Measurements from ENCODE around the gene DIS3L.
A peak's percentile ranks its signal among the peaks of the same experiment; 100 is the strongest.

The DIS3L gene

DNA sequence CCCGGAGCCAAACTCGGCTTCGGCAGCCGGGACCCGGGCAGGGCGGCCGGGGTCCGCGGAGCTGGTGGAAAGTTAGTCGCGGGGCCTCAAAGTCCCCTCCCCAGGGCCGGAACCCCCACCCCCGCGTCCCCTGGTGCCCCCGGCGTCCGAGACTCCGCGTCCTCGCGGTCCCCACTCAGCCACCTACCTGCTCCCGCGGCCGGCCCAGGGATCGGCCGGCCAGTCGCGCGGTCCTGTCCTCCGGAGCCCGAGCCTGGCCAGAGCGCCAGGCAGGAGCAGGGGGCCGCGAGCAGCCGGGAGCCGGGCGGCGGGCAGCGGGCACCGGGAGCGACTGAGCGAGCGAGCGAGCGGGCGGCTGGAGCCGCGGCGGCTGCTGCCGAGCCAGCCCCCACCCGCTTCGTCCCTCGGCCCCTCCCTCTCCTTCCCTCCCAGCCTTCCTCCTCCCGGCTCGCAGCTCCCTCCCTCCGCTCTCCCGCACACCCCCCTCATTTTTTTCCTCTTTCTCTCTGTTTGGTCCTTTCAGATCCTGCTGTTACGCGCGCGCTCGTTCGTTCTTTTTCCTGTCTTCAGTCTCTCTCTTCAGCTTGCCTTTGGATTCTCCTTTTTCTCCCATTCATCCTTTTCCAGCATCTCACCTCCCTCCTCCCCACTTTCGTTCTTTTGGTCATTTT lies 39.8 kb upstream of the DIS3L start, which contains the start of gene MEGF11:
MEGF11 (minus strand) TSS at position 333 of the 671 bp plus-strand sequence. CDS start 125,347 bp downstream, outside the sequence.
- Histone ChIP-seq H2BK12ac (ENCODE audit: low read length in 2 of 2) (no peak within 1 kb of the TSS), H3K9me3 (ENCODE audit: control insufficient read depth, low read length) (no peaks in the 10 kb centered on the region), H3K18ac (ENCODE audit: low read depth in 1 of 2, low read length in 2 of 2) (no peak within 1 kb of the TSS), H3K14ac (ENCODE audit: low read length in 2 of 2) (peak within 1 kb of the TSS in 1 of 2 experiments; percentile 44), H2AFZ (ENCODE audit: low read depth, low read length) (no peak within 1 kb of the TSS), H4K8ac (ENCODE audit: low read length) (no peak within 1 kb of the TSS), H2AK5ac (ENCODE audit: low read length, severe bottlenecking) (no peak within 1 kb of the TSS), H2BK5ac (ENCODE audit: low read depth, low read length, poor library complexity, severe bottlenecking) (no peak within 1 kb of the TSS), H3K4me1 (ENCODE audit: control insufficient read depth, insufficient read depth, low read depth, low read length) (peaks cover 24% of the 10 kb centered on the region), H2BK15ac (ENCODE audit: low read depth, poor library complexity, severe bottlenecking) (no peak within 1 kb of the TSS), H3K27ac (ENCODE audit: low read length, poor library complexity, severe bottlenecking) (no peak within 1 kb of the TSS), H3K23ac (ENCODE audit: low read length in 2 of 2) (peak within 1 kb of the TSS in 1 of 2 experiments; percentile 81), H2BK120ac (ENCODE audit: low read depth, low read length) (no peak within 1 kb of the TSS), H3K9ac (ENCODE audit: low read length) (peak within 1 kb of the TSS; percentile 17), H3K79me1 (replicated peaks; ENCODE audit: low read length, poor library complexity, severe bottlenecking) (no peaks in the 10 kb centered on the region), H3K4me3 (ENCODE audit: insufficient read depth in 1 of 2, low read depth in 1 of 2, low read length in 2 of 2) (peak within 1 kb of the TSS; percentile 46 to 79), H4K91ac (ENCODE audit: low read length) (no peak within 1 kb of the TSS), H3K27me3 (ENCODE audit: control insufficient read depth in 1 of 2, insufficient read depth in 1 of 2, low read length in 2 of 2) (peaks cover 83 to 94% of the 10 kb centered on the region in 2 experiments), H3K4me2 (ENCODE audit: low read length, poor library complexity, severe bottlenecking) (peak within 1 kb of the TSS; percentile 68), H3K36me3 (ENCODE audit: control insufficient read depth in 1 of 2, insufficient read depth in 2 of 2, low read depth in 1 of 2, low read length in 2 of 2) (no peaks in the 10 kb centered on the region), H3K4ac (ENCODE audit: low read depth in 1 of 2, low read length in 2 of 2) (no peak within 1 kb of the TSS)
- peak; percentile 33 for DNase-seq
- under 1% methylated on average over 58 of the region's 64 CpGs for WGBS

DNA sequence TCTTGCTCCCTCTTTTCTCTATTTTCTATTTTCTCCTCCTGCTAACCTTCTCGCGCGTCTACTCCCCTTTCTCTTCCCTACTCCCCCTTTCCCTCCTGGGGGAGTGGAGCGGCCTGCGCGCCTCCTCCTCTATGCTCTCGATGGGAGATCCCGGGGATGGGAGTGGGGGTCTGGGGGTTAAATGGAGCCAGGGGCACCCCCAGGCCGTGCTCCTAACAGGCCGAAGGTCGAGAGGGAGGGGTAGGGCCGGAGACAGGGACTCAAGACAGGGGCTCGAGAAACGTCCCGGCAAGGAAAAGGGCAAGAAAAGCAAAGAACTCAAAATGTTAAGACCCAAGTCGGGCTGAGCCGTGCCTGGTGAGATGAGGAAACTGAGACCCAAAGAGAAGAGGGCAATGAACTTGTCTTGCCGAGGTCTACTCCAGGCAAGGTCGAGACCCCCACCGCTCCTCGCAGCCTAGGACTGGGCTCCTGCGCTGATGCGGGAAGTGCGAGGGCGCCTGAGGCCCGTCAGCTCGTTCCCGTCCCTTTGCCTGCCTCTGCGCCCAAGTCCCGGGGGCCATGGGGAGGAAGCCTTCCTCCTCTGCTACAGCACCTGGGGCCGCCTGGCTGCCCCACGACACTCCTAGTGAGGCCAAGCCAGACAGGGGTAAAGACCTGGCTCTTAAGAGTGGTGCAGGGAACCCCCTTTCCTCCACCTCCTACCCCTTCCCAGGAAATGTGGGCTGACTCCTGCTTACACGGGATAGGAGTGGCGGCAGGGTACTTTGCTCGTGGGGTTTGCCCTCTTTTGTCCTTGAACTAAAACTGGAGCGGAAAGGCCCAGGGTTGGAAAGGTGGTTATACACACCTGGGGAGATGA lies 39.0 kb upstream of the DIS3L start:
- Histone ChIP-seq H2BK12ac (ENCODE audit: low read length in 2 of 2) (no peak overlapping the region), H3K14ac (ENCODE audit: low read length in 2 of 2) (peak overlapping the region in 1 of 2 experiments; percentile 44), H3K4me3 (ENCODE audit: insufficient read depth in 1 of 2, low read depth in 1 of 2, low read length in 2 of 2) (peak overlapping the region in 1 of 2 experiments; percentile 72), H2BK15ac (ENCODE audit: low read depth, poor library complexity, severe bottlenecking) (no peak overlapping the region), H3K18ac (ENCODE audit: low read depth in 1 of 2, low read length in 2 of 2) (no peak overlapping the region), H3K4me1 (ENCODE audit: control insufficient read depth, insufficient read depth, low read depth, low read length) (peaks cover 24% of the 10 kb centered on the region), H3K23ac (ENCODE audit: low read length in 2 of 2) (peak overlapping the region in 1 of 2 experiments; percentile 41), H3K27ac (ENCODE audit: low read length, poor library complexity, severe bottlenecking) (no peak overlapping the region), H3K9me3 (ENCODE audit: control insufficient read depth, low read length) (no peaks in the 10 kb centered on the region), H2AK5ac (ENCODE audit: low read length, severe bottlenecking) (no peak overlapping the region), H2BK5ac (ENCODE audit: low read depth, low read length, poor library complexity, severe bottlenecking) (no peak overlapping the region), H3K79me1 (replicated peaks; ENCODE audit: low read length, poor library complexity, severe bottlenecking) (no peaks in the 10 kb centered on the region), H3K36me3 (ENCODE audit: control insufficient read depth in 1 of 2, insufficient read depth in 2 of 2, low read depth in 1 of 2, low read length in 2 of 2) (no peaks in the 10 kb centered on the region), H2AFZ (ENCODE audit: low read depth, low read length) (no peak overlapping the region), H3K4ac (ENCODE audit: low read depth in 1 of 2, low read length in 2 of 2) (no peak overlapping the region), H2BK120ac (ENCODE audit: low read depth, low read length) (no peak overlapping the region), H3K9ac (ENCODE audit: low read length) (peak overlapping the region; percentile 6), H3K4me2 (ENCODE audit: low read length, poor library complexity, severe bottlenecking) (peak overlapping the region; percentile 68), H4K8ac (ENCODE audit: low read length) (no peak overlapping the region), H3K27me3 (ENCODE audit: control insufficient read depth in 1 of 2, insufficient read depth in 1 of 2, low read length in 2 of 2) (peaks cover 77 to 88% of the 10 kb centered on the region in 2 experiments), H4K91ac (ENCODE audit: low read length) (no peak overlapping the region)
- peak; percentile 6 for DNase-seq
- 4% methylated on average over 35 of the region's 36 CpGs for WGBS

DNA sequence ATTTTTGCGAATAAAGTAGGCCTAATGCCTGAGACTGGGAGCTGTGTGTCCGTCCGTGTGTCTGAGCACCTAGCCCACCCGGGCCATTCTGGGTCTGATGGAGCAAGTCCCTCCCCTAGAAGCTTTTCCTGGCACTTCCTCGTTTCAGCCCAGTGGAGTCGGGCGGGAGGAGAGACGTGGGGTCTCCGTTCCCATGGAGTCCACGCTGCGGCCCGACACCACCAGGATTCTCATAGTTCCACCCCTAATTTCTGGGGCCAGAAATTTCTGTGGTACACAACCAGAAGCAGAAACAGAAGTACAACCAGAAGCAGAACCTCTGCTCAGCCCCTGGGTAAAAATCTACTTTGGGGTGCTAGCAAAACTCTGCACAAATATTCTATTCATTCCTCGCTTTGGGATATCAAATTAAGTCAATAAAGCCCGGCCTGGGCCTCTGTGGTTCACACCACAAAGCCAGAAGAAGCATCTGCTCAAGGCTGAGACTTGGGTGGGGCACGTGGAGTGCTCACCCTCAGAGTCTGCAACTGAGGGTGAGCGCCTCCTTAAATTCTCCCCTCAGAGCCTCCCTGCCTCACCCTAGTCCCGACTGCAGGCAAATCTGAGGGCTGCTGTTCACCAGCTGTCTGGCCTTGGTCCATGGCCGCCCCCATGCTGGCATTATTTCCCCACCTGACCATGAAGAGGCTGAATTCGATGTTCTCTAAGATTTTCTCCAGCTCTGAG lies 38.3 kb upstream of the DIS3L start:
- Histone ChIP-seq H3K14ac (ENCODE audit: low read length in 2 of 2) (no peak overlapping the region), H2BK15ac (ENCODE audit: low read depth, poor library complexity, severe bottlenecking) (no peak overlapping the region), H2BK12ac (ENCODE audit: low read length in 2 of 2) (no peak overlapping the region), H3K4me2 (ENCODE audit: low read length, poor library complexity, severe bottlenecking) (no peak overlapping the region), H2BK5ac (ENCODE audit: low read depth, low read length, poor library complexity, severe bottlenecking) (no peak overlapping the region), H3K9me3 (ENCODE audit: control insufficient read depth, low read length) (no peaks in the 10 kb centered on the region), H3K4ac (ENCODE audit: low read depth in 1 of 2, low read length in 2 of 2) (no peak overlapping the region), H2AFZ (ENCODE audit: low read depth, low read length) (no peak overlapping the region), H3K4me1 (ENCODE audit: control insufficient read depth, insufficient read depth, low read depth, low read length) (peaks cover 24% of the 10 kb centered on the region), H4K91ac (ENCODE audit: low read length) (no peak overlapping the region), H3K9ac (ENCODE audit: low read length) (no peak overlapping the region), H3K27me3 (ENCODE audit: control insufficient read depth in 1 of 2, insufficient read depth in 1 of 2, low read length in 2 of 2) (peaks cover 69 to 80% of the 10 kb centered on the region in 2 experiments), H3K79me1 (replicated peaks; ENCODE audit: low read length, poor library complexity, severe bottlenecking) (no peaks in the 10 kb centered on the region), H4K8ac (ENCODE audit: low read length) (no peak overlapping the region), H2AK5ac (ENCODE audit: low read length, severe bottlenecking) (no peak overlapping the region), H3K23ac (ENCODE audit: low read length in 2 of 2) (no peak overlapping the region), H3K18ac (ENCODE audit: low read depth in 1 of 2, low read length in 2 of 2) (no peak overlapping the region), H3K27ac (ENCODE audit: low read length, poor library complexity, severe bottlenecking) (no peak overlapping the region), H2BK120ac (ENCODE audit: low read depth, low read length) (no peak overlapping the region), H3K36me3 (ENCODE audit: control insufficient read depth in 1 of 2, insufficient read depth in 2 of 2, low read depth in 1 of 2, low read length in 2 of 2) (no peaks in the 10 kb centered on the region), H3K4me3 (ENCODE audit: insufficient read depth in 1 of 2, low read depth in 1 of 2, low read length in 2 of 2) (no peak overlapping the region)
- whole genome bisulfite sequencing: 25% methylated on average over 19 of the region's 19 CpGs
- DNase-seq: no peak
